Colonic mucosa (tissue), 4 donors: ENCODE measurements around the gene SLIT1. TPM values are rescaled to one million over a fixed set of nuclear protein-coding genes. Genes with fewer than 3 reads are reported as not detected.

Experiments used
- DNase-seq: peaks from one replicate; pipeline ENCODE4 v3.0.0-alpha.2; 2020
- H3K27ac ChIP-seq: fragments of 200-600 bp; one replicate; pipeline ENCODE4 v1.8.0; 2021
- H3K27me3 ChIP-seq: fragments of 200-600 bp; one replicate; pipeline ENCODE4 v1.8.0; 2021
- H3K36me3 ChIP-seq: fragments of 200-600 bp; one replicate; pipeline ENCODE4 v1.8.0; 2021
- H3K4me1 ChIP-seq: fragments of 200-600 bp; one replicate; pipeline ENCODE4 v1.8.0; 2021; ENCODE audit warnings: mild to moderate bottlenecking
- H3K4me3 ChIP-seq: fragments of 200-600 bp; one replicate; pipeline ENCODE4 v1.8.0; 2021
- H3K9ac ChIP-seq, 2 donors: one replicate each; pipeline ENCODE4 v1.7.0; 2013; ENCODE audit warnings: control low read depth in 2 of 2, low read depth in 2 of 2, low read length in 2 of 2
- H3K9me3 ChIP-seq: fragments of 200-600 bp; one replicate; pipeline ENCODE4 v1.8.0; 2021
- intact Hi-C: fragments of 100-400 bp; cut with DNase I; formaldehyde crosslinking; loops from one replicate; pipeline ENCODE4 v1.14.1; 2022
- total RNA-seq, 2 donors: library from RNA; stranded (reverse); fragmentation: NEBNext Ultra II Directional in 1 of 2; extraction: Animal tissue kit (Norgen Biotek cat#: 25700) in 1 of 2; gene quantifications; one replicate each; pipeline ENCODE4 v1.2.1, GENCODE V29; 2021
- TF ChIP-seq, protein P1 (sequence below): fragments of 200-600 bp; IDR thresholded peaks from one replicate; pipeline ENCODE4 v1.8.0; 2022; ENCODE audit warnings: antibody characterized with exemption, mild to moderate bottlenecking
- donor health status: healthy.
- donor health status: DM: no; HTN: no; CAD: no.
- donor health status: DM: no; HTN: no; CAD: no.

The SLIT1 gene
- total RNA-seq, 2 donors from 2014 or later: 0.17 to 0.24 TPM

DNA sequence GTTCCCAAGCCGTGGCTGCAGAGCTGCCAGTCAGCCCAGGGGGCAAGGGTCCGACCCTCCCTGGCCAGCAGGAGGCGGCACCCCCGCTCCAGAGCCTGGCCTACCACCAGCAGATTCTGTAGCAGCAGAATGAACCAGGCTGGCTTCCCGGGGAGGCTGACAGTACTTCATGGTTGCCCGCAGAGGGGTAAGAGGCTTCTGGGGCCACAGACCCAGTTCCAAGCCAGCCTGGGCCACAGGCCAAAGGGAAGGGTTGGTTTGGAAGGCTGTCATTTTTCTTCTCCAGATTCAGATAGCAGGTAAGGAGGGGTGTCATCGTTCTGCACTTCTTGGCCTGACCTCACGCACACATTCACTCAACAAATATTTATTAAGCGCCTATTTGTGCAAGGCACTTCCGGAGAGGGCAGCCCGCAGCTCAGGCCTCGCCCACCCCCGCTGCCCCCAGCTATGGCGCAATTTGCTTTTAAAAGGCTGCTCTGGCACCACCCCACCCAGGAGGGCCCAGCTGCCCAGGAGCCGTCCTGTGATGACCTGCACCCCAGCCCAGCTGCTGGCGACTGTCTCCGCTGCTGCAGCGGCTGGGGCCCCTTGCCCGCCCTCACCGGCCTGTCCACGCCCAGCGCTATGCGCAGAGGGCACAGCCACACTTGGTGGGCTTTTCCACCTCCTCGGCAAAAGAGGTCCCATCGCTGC is 185.1 kb downstream of the SLIT1 start:
- Histone ChIP-seq H3K4me1 (no peaks in the 10 kb centered on the region), H3K9ac (no peak overlapping the region), H3K27ac (no peak overlapping the region), H3K4me3 (no peak overlapping the region), H3K36me3 (no peaks in the 10 kb centered on the region), H3K9me3 (no peaks in the 10 kb centered on the region), H3K27me3 (no peaks in the 10 kb centered on the region)
- no peak for DNase-seq
- TF ChIP-seq, protein P1, sequence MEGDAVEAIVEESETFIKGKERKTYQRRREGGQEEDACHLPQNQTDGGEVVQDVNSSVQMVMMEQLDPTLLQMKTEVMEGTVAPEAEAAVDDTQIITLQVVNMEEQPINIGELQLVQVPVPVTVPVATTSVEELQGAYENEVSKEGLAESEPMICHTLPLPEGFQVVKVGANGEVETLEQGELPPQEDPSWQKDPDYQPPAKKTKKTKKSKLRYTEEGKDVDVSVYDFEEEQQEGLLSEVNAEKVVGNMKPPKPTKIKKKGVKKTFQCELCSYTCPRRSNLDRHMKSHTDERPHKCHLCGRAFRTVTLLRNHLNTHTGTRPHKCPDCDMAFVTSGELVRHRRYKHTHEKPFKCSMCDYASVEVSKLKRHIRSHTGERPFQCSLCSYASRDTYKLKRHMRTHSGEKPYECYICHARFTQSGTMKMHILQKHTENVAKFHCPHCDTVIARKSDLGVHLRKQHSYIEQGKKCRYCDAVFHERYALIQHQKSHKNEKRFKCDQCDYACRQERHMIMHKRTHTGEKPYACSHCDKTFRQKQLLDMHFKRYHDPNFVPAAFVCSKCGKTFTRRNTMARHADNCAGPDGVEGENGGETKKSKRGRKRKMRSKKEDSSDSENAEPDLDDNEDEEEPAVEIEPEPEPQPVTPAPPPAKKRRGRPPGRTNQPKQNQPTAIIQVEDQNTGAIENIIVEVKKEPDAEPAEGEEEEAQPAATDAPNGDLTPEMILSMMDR: no peak
- intact Hi-C loops: no loop called here

DNA sequence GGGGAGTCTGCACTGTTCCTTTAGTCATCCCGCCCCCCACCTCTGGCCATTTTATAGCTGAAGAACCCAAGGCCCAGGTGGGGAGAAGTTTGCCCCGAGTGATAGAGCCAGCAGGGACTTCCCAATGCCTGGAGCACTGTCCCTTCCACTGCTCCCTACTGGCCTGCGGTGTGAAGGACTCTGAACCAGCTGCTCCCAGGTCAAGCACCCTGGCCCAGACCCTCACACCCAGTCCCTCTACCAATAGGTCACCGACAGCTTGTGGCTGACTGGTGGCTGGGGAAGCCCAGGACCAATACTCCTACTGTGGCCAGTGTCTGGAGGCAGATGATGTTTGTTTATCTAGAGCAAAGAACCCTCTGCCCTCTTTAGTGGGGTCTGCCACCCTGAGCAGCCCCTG is 185.8 kb downstream of the SLIT1 start:
- Histone ChIP-seq H3K9ac (no peak overlapping the region), H3K27me3 (no peaks in the 10 kb centered on the region), H3K4me1 (no peaks in the 10 kb centered on the region), H3K9me3 (no peaks in the 10 kb centered on the region), H3K27ac (no peak overlapping the region), H3K36me3 (no peaks in the 10 kb centered on the region), H3K4me3 (no peak overlapping the region)
- intact Hi-C loops: no loop called here
- TF ChIP-seq, protein P1: no peak
- DNase-seq: no peak

DNA sequence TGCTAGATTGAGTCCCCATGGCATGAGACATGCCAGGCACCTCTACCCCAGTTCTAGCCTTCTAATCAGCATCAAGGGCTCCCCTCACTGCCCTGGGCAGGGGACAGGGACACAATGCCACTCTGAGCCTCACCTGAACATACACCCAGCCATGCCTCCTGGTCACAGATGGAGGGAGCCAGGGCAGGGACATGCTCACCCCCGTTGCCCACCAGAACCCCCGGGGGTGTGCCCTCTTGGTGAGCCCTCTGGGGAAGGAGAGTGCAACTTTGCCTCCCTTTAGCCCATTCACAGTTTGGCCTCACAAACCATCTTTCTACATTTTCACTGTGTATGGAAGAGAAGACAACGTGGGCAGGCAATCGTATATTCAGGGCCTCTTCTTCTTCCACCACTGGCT is 186.4 kb downstream of the SLIT1 start:
- H3K36me3 ChIP-seq: no peaks in the 10 kb centered on the region
- no peaks in the 10 kb centered on the region for H3K4me1 ChIP-seq
- no peaks in the 10 kb centered on the region for H3K27me3 ChIP-seq
- intact Hi-C loops: no loop called here
- DNase-seq: no peak
- no peaks in the 10 kb centered on the region for H3K9me3 ChIP-seq
- H3K9ac ChIP-seq: no peak overlapping the region
- no peak overlapping the region for H3K27ac ChIP-seq
- TF ChIP-seq, protein P1: no peak
- H3K4me3 ChIP-seq: no peak overlapping the region

GRCh38 chr10:96998329-96998888 is 187.3 kb downstream of the SLIT1 start:
- TF ChIP-seq, protein P1: no peak
- H3K27ac ChIP-seq: no peak overlapping the region
- no peak overlapping the region for H3K9ac ChIP-seq
- no peaks in the 10 kb centered on the region for H3K36me3 ChIP-seq
- no peaks in the 10 kb centered on the region for H3K9me3 ChIP-seq
- H3K4me3 ChIP-seq: no peak overlapping the region
- no peaks in the 10 kb centered on the region for H3K27me3 ChIP-seq
- DNase-seq: no peak
- intact Hi-C loops: no loop called here
- H3K4me1 ChIP-seq: no peaks in the 10 kb centered on the region

- Histone ChIP-seq H3K9ac (no peak overlapping the region), H3K27me3 (no peaks in the 10 kb centered on the region), H3K4me3 (no peak overlapping the region), H3K4me1 (no peaks in the 10 kb centered on the region), H3K36me3 (no peaks in the 10 kb centered on the region), H3K27ac (no peak overlapping the region), H3K9me3 (no peaks in the 10 kb centered on the region)
- TF ChIP-seq, protein P1: no peak
- DNase-seq: no peak
- intact Hi-C loops: no loop called here
Observed at GRCh38 chr10:96996275-96996965, 189.3 kb downstream of the SLIT1 start.
